Measurements from ENCODE around the gene ZNF620. TPM values are rescaled to one million over a fixed set of nuclear protein-coding genes. Genes with fewer than 3 reads are reported as not detected.
A peak's percentile ranks its signal among the peaks of the same experiment; 100 is the strongest.

ZNF620 gene
- polyA plus RNA-seq, 2 of the 4 experiments (the other 2 are of a cell fraction), result 2.5 to 3.8 TPM

DNA sequence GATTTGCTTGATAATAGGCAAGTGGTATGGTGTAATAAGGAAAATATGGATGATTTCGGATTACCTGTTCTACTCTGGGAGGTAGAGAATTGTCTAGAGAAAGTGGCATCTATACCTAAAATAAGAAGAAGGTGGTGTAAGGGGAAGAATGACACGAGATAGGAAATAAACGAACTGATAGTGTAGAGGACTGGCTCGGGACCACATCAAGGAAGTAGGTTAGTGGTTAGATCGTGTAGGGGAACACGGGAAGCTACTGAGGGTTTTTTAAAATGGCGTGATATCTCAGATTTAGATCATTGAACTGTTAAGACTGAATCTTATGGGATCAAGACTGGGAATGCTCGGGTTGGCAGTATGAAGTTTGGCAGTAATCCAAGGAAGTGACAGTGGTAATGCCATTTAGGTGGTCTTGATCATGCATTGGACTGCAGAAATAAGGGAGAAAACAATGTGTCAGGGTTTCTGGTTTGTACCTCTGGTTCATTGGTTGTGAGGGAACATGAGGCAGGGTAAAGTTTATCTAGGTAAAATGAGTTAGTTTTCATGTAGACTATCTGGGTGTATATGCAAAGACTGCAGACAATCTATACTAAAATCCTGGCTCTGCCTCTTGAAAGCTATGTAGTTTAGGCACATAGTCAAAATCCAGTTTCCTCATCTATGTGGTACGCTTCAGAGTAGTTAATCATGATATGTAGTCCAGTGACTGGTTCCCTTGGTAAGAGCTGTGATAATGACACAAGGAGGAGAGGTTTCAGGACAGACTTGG is 41.3 kb upstream of the ZNF620 start:
- Histone ChIP-seq H3K4me1 (peaks cover 11% of the 10 kb centered on the region; the same call in 1 of the 3 replicates), H3K27ac (no peak overlapping the region), H3K4me3 (no peak overlapping the region), H3K4me2 (no peak overlapping the region), H3K9me3 (no peaks in the 10 kb centered on the region)
- TF ChIP-seq EHF (CRISPR knock-in tag; IDR thresholded peaks at IDR 0.05) (no peak), HMGXB4 (CRISPR knock-in tag; IDR thresholded peaks at IDR 0.05; ENCODE audit: borderline replicate concordance) (no peak), RAD21 (conservative IDR thresholded peaks at IDR 0.05 in 1 of 2, IDR thresholded peaks at IDR 0.05 in 1 of 2) (no peak), PHF8 (IDR thresholded peaks at IDR 0.05; ENCODE audit: borderline replicate concordance, low read depth) (no peak), POLR2AphosphoS2 (conservative IDR thresholded peaks at IDR 0.05; ENCODE audit: low read length) (0 out of 2 replicates have a peak, but pooled peaks have one; percentile 50), HOXA7 (CRISPR knock-in tag; IDR thresholded peaks at IDR 0.05) (0 out of 2 replicates have a peak, but pooled peaks have one; percentile 22), ESRRA (IDR thresholded peaks at IDR 0.05; ENCODE audit: borderline replicate concordance, low read length) (no peak), HOXB5 (CRISPR knock-in tag; IDR thresholded peaks at IDR 0.05) (no peak), RCOR1 (IDR thresholded peaks at IDR 0.05; ENCODE audit: low read depth, low read length) (no peak), CHD4 (IDR thresholded peaks at IDR 0.05; ENCODE audit: borderline replicate concordance) (no peak), PBX3 (IDR thresholded peaks at IDR 0.05) (no peak), BHLHE40 (IDR thresholded peaks at IDR 0.05; ENCODE audit: low read depth, low read length) (no peak)
- TF ChIP-seq, protein P1, sequence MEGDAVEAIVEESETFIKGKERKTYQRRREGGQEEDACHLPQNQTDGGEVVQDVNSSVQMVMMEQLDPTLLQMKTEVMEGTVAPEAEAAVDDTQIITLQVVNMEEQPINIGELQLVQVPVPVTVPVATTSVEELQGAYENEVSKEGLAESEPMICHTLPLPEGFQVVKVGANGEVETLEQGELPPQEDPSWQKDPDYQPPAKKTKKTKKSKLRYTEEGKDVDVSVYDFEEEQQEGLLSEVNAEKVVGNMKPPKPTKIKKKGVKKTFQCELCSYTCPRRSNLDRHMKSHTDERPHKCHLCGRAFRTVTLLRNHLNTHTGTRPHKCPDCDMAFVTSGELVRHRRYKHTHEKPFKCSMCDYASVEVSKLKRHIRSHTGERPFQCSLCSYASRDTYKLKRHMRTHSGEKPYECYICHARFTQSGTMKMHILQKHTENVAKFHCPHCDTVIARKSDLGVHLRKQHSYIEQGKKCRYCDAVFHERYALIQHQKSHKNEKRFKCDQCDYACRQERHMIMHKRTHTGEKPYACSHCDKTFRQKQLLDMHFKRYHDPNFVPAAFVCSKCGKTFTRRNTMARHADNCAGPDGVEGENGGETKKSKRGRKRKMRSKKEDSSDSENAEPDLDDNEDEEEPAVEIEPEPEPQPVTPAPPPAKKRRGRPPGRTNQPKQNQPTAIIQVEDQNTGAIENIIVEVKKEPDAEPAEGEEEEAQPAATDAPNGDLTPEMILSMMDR (IDR thresholded peaks at IDR 0.05), result no peak
- 94% methylated on average over 8 of the region's 9 CpGs for WGBS (ENCODE audit: missing lambda C conversion rate)
- DNase-seq (ENCODE audit: low read depth in 1 of 2, low spot score in 1 of 2) (no peak), FAIRE-seq (no peak), ATAC-seq (peak in 1 of 2 experiments; percentile 14; a peak in 2 of 6 replicates)
- ChIA-PET POLR2A (no interaction called here), CTCF (interaction anchor here (0.6 to 1.4 kb wide), 3 partner anchors 10 to 525 kb away, joined by 3 to 5 read pairs (median 3); partner anchors contain the start of gene ZNF619)

GRCh38 chr3:40465111-40465407 is 40.8 kb upstream of the ZNF620 start:
- 83% methylated on average over 4 of the region's 4 CpGs for WGBS (ENCODE audit: missing lambda C conversion rate)
- ChIA-PET CTCF (interaction anchor here (1.4 kb wide), 1 partner anchor 10 kb away, joined by 5 read pairs; no protein-coding TSS in a partner anchor), POLR2A (no interaction called here)
- Histone ChIP-seq H3K9me3 (no peaks in the 10 kb centered on the region), H3K4me1 (peaks cover 5% of the 10 kb centered on the region; the same call in 1 of the 3 replicates), H3K4me3 (no peak overlapping the region), H3K27ac (no peak overlapping the region), H3K4me2 (no peak overlapping the region)
- DNase-seq (ENCODE audit: low read depth in 1 of 2, low spot score in 1 of 2) (no peak), FAIRE-seq (no peak), ATAC-seq (peak in 1 of 2 experiments; percentile 19; a peak in 1 of 6 replicates)
- TF ChIP-seq ZSCAN20 (CRISPR knock-in tag; IDR thresholded peaks at IDR 0.05) (no peak), ZC3H11A (IDR thresholded peaks at IDR 0.05) (no peak), EHMT2 (IDR thresholded peaks at IDR 0.05; ENCODE audit: low read depth) (no peak), CBX2 (IDR thresholded peaks at IDR 0.05; ENCODE audit: borderline replicate concordance, low read depth) (no peak), NFE2L2 (conservative IDR thresholded peaks at IDR 0.05; ENCODE audit: low read length) (no peak), ZNF302 (CRISPR knock-in tag; IDR thresholded peaks at IDR 0.05) (no peak), CHD4 (IDR thresholded peaks at IDR 0.05; ENCODE audit: borderline replicate concordance) (no peak), HMGXB4 (CRISPR knock-in tag; IDR thresholded peaks at IDR 0.05; ENCODE audit: borderline replicate concordance) (no peak), NPAS2 (CRISPR knock-in tag; IDR thresholded peaks at IDR 0.05; ENCODE audit: borderline replicate concordance) (no peak)
- TF ChIP-seq, protein P2, sequence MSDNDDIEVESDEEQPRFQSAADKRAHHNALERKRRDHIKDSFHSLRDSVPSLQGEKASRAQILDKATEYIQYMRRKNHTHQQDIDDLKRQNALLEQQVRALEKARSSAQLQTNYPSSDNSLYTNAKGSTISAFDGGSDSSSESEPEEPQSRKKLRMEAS (IDR thresholded peaks at IDR 0.05), result no peak
- TF ChIP-seq, protein P3, sequence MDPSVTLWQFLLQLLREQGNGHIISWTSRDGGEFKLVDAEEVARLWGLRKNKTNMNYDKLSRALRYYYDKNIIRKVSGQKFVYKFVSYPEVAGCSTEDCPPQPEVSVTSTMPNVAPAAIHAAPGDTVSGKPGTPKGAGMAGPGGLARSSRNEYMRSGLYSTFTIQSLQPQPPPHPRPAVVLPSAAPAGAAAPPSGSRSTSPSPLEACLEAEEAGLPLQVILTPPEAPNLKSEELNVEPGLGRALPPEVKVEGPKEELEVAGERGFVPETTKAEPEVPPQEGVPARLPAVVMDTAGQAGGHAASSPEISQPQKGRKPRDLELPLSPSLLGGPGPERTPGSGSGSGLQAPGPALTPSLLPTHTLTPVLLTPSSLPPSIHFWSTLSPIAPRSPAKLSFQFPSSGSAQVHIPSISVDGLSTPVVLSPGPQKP (IDR thresholded peaks at IDR 0.05; ENCODE audit: low read depth, low read length), result no peak
- TF ChIP-seq, protein P4, sequence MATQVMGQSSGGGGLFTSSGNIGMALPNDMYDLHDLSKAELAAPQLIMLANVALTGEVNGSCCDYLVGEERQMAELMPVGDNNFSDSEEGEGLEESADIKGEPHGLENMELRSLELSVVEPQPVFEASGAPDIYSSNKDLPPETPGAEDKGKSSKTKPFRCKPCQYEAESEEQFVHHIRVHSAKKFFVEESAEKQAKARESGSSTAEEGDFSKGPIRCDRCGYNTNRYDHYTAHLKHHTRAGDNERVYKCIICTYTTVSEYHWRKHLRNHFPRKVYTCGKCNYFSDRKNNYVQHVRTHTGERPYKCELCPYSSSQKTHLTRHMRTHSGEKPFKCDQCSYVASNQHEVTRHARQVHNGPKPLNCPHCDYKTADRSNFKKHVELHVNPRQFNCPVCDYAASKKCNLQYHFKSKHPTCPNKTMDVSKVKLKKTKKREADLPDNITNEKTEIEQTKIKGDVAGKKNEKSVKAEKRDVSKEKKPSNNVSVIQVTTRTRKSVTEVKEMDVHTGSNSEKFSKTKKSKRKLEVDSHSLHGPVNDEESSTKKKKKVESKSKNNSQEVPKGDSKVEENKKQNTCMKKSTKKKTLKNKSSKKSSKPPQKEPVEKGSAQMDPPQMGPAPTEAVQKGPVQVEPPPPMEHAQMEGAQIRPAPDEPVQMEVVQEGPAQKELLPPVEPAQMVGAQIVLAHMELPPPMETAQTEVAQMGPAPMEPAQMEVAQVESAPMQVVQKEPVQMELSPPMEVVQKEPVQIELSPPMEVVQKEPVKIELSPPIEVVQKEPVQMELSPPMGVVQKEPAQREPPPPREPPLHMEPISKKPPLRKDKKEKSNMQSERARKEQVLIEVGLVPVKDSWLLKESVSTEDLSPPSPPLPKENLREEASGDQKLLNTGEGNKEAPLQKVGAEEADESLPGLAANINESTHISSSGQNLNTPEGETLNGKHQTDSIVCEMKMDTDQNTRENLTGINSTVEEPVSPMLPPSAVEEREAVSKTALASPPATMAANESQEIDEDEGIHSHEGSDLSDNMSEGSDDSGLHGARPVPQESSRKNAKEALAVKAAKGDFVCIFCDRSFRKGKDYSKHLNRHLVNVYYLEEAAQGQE (IDR thresholded peaks at IDR 0.05), result no peak
